ENCODE data around the gene TMEM169. TPM values are rescaled to one million over a fixed set of nuclear protein-coding genes. Genes with fewer than 3 reads are reported as not detected.

Gene TMEM169
- total RNA-seq, 6 experiments from 2014 or later = 0.09 to 0.25 (median 0.13) TPM; not detected in 3

GRCh38 chr2:216092646-216093045 is 10.9 kb downstream of the TMEM169 start:
- Mint-ChIP-seq H3K4me3 (no peak overlapping the region), H3K4me1 (ENCODE audit: low read depth) (peaks cover 11% of the 10 kb centered on the region), H3K36me3 (ENCODE audit: low read depth) (peaks cover 5% of the 10 kb centered on the region; the same call in 1 of the 2 replicates), H3K9me3 (peaks cover 6% of the 10 kb centered on the region; the same call in 1 of the 2 replicates), H3K27ac (no peak overlapping the region), H3K27me3 (ENCODE audit: insufficient read depth) (peaks cover 29% of the 10 kb centered on the region)
- no peak for DNase-seq
- no peak for TF ChIP-seq CTCF (IDR thresholded peaks at IDR 0.05)

DNA sequence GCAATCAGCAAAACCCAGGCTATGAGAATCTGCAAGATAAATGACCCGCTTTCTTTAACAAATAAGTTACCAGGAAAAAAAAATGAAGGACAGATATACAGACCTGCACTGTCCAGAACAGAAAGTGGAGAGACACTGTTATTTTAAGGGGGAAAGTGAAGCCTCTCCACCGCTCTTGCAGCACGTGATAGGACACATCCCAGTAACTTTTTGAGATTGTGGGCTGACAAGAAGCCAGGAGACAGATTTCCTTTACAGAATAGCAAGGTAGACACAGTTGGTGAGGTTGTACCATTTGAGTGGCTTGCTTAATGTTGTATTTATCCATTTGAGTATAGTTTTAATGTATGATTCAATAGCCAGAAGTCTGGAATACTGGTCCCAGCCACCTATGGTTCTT is 13.0 kb downstream of the TMEM169 start:
- peaks cover 31% of the 10 kb centered on the region; the same call in 1 of the 2 replicates for H3K27me3 Mint-ChIP-seq (ENCODE audit: insufficient read depth)

DNA sequence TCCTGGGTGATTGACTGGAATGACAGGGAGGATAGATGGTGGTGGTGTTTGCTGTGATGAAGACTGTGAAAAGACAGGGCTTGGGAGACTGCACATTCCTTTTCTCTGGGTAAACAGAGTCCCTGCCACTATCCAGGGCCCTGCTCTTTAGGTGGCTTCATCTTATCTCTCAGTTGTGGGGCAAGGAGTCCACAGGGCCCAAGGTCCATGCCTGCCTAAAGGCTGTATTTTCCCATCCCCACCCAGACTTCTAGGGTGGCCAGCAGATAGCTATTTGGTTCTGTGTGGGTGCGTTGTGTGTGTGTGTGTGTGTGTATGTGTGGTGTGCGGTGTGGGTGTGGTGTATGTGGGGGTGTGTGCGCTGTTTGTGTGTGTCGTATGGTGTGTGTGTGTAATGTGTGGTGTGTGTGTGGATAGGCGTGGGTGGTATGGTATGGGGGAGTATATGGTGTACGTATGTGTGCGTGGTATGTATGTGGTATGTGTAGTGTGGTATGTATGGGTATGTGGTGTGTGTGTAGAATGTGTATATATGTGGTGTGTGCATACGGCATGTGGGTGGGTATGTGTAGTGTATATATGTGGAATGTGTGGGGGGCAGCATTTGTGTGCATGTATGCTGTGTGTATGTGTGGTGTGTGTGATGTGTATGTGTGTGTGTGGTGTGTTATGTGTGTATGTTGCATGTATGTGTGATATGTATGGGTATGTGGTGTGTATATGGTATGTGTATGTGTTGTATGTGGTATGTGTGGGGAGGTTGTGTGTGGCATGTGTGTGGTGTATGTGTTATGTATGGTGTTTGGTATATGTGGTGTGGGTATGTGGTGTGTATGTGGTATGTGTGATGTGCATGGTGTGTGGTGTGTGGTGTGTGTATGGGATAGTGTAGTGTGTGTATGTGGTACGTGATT is 17.0 kb downstream of the TMEM169 start:
- H3K36me3 Mint-ChIP-seq (ENCODE audit: low read depth) = no peaks in the 10 kb centered on the region
- no peaks in the 10 kb centered on the region for H3K4me1 Mint-ChIP-seq (ENCODE audit: low read depth)
- no peaks in the 10 kb centered on the region for H3K9me3 Mint-ChIP-seq
- TF ChIP-seq CTCF (IDR thresholded peaks at IDR 0.05) = no peak
- H3K27me3 Mint-ChIP-seq (ENCODE audit: insufficient read depth) = peaks cover 25% of the 10 kb centered on the region
- no peak overlapping the region for H3K27ac Mint-ChIP-seq
- no peak for DNase-seq
- no peak overlapping the region for H3K4me3 Mint-ChIP-seq

More for the DNA sequence above, 13.0 kb downstream of the TMEM169 start:
- DNase-seq = no peak
- Mint-ChIP-seq H3K27ac (no peak overlapping the region), H3K36me3 (ENCODE audit: low read depth) (peaks cover 5% of the 10 kb centered on the region; the same call in 1 of the 2 replicates), H3K4me3 (no peak overlapping the region), H3K9me3 (peaks cover 6% of the 10 kb centered on the region; the same call in 1 of the 2 replicates), H3K4me1 (ENCODE audit: low read depth) (peaks cover 11% of the 10 kb centered on the region)
- no peak for TF ChIP-seq CTCF (IDR thresholded peaks at IDR 0.05)

DNA sequence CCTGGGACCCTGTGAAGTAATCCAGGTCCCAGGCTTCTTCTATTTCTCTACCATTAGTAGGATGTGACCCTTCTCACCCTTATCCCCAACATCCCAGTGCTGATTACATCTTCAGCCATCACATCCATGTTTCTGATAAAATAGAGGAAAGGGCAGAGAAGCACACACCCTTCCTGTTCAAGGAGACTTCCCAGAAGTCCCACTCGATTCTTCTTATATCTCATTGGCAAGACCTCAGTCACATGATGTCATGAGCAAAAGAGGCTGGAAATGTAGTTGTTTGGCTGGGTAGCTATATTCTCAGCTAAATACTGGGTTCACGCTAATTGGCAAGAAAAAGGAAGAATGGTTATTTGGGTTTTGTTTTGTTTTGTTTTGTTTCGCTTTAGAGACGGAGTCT is 19.4 kb downstream of the TMEM169 start:
- no peaks in the 10 kb centered on the region for H3K4me1 Mint-ChIP-seq (ENCODE audit: low read depth)
- peaks cover 19% of the 10 kb centered on the region for H3K27me3 Mint-ChIP-seq (ENCODE audit: insufficient read depth)
- DNase-seq = no peak
- H3K9me3 Mint-ChIP-seq = no peaks in the 10 kb centered on the region
- TF ChIP-seq CTCF (IDR thresholded peaks at IDR 0.05) = no peak
- H3K36me3 Mint-ChIP-seq (ENCODE audit: low read depth) = no peaks in the 10 kb centered on the region
- H3K4me3 Mint-ChIP-seq = no peak overlapping the region; the same call in 1 of the 2 replicates
- no peak overlapping the region for H3K27ac Mint-ChIP-seq

DNA sequence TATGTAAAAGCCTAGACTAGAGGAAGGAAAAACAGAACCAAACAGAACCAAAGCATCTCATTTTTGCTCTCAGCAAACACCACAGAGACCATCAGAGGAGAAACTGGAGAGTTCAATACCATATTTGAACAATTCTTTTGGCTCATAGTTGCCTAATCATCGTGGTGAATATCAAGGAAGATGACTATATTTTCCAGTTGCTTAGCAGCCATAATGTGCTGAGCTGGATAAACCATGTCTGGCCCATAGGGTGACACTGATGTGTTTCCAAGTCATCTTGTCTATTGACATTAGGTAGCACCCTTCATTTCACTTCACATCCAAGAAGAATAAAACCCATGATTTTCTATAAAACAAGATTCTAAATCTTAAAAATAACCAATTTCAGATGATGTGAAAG is 21.5 kb downstream of the TMEM169 start:
- peaks cover 2% of the 10 kb centered on the region; the same call in 1 of the 2 replicates for H3K4me1 Mint-ChIP-seq (ENCODE audit: low read depth)
- no peaks in the 10 kb centered on the region for H3K9me3 Mint-ChIP-seq
- H3K4me3 Mint-ChIP-seq = no peak overlapping the region
- peaks cover 19% of the 10 kb centered on the region for H3K27me3 Mint-ChIP-seq (ENCODE audit: insufficient read depth)
- no peak for DNase-seq
- no peaks in the 10 kb centered on the region for H3K36me3 Mint-ChIP-seq (ENCODE audit: low read depth)
- TF ChIP-seq CTCF (IDR thresholded peaks at IDR 0.05) = no peak
- no peak overlapping the region for H3K27ac Mint-ChIP-seq

Measured in HFFc6 (cell line).